GM18520 (cell line): ENCODE results near the gene NCAN.

Experiments
- ATAC-seq: cut with Tn5 transposase; IDR thresholded peaks from one replicate; pipeline ENCODE4 v1.9.1; 2021; ENCODE audit not compliant: unreplicated experiment

NCAN gene

GRCh38 chr19:19279062-19279612, 67.4 kb downstream of the NCAN start:
- no peak for ATAC-seq

GRCh38 chr19:19279853-19280252, 68.1 kb downstream of the NCAN start:
- no peak for ATAC-seq

- ATAC-seq: no peak
Measured at GRCh38 chr19:19280561-19280960, 68.8 kb downstream of the NCAN start.

GRCh38 chr19:19285686-19286085, 73.9 kb downstream of the NCAN start:
- ATAC-seq: no peak

GRCh38 chr19:19292607-19293006, 80.8 kb downstream of the NCAN start:
- no peak for ATAC-seq

GRCh38 chr19:19294914-19295313, 83.2 kb downstream of the NCAN start:
- ATAC-seq: no peak

GRCh38 chr19:19296953-19297689, 85.4 kb downstream of the NCAN start:
- no peak for ATAC-seq

GRCh38 chr19:19297759-19298158, 86.0 kb downstream of the NCAN start:
- ATAC-seq: no peak

- no peak for ATAC-seq
Measured at GRCh38 chr19:19300613-19301012, 88.9 kb downstream of the NCAN start.
